NCI-H82 treated with DMSO at 0.1 percent for 48 hours (cell line): ENCODE data around the gene SLIRP.
"Not testable (repeated sequence)": the region's sequence is repeated elsewhere in the genome, so short reads cannot be mapped to it uniquely, and the experiment has no call there.

Experiments
- DNase-seq: peaks from one replicate; lab custom pipeline; 2025; ENCODE audit not compliant: unreplicated experiment; lab: John Stamatoyannopoulos, UW

SLIRP gene

GRCh38 chr14:77707724-77708408, at the start of gene SLIRP, which contains the start of gene ALKBH1:
Gene SLIRP, plus strand, starts transcription at chr14:77708103. Its CDS starts 9 bp downstream, at chr14:77708112.
Gene ALKBH1, minus strand, starts transcription at chr14:77708023. Its CDS starts 19 bp downstream, at chr14:77708004.
- DNase-seq: peak; percentile 41

- DNase-seq: no peak
These were observed 48.1 kb upstream of the SLIRP start for GRCh38 chr14:77659831-77660230.

- DNase-seq: no peak
These were observed 47.1 kb upstream of the SLIRP start for GRCh38 chr14:77660754-77661153.

- DNase-seq: not testable (repeated sequence)
These were observed 46.3 kb upstream of the SLIRP start for GRCh38 chr14:77661562-77661961.

GRCh38 chr14:77663293-77663692, 44.6 kb upstream of the SLIRP start:
- DNase-seq: no peak

DNA sequence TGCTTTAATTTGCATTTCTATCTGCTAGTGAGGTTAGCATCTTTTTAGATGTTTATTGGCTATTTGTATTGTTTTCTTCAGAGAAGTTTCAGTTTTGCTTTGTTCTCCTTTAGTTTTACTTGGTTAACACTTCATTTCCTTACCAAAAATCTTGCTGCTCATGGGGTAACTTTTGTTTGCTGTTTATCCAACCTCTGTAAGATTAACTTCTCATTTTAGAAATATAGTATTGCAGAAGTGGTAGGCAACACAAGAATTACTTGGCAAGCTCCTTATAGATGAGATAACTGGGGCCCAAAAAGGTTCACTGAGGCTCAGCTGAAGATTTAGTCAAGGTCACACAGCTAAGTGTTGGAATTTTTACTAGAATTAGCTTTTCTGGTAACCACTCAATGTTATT, 40.6 kb upstream of the SLIRP start:
- no peak for DNase-seq

DNA sequence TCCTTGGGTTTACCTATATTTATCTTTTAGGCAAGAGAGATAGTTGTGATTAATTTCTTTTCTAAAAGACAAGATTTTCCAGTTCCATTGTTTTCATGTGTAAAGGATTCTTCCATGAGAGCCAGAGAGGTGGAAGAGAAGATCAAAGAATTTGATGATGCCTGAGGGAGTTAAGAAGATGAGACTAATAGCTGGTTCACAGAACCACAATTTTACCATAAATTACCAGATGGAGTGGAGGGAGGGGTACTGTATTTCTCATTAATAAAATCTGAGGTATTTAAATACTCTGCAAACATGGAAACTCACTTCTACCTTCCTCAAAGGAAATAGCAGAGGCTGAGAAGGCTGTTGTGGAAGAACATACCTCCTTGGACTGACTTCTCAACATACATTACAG, 34.7 kb upstream of the SLIRP start:
- no peak for DNase-seq

DNA sequence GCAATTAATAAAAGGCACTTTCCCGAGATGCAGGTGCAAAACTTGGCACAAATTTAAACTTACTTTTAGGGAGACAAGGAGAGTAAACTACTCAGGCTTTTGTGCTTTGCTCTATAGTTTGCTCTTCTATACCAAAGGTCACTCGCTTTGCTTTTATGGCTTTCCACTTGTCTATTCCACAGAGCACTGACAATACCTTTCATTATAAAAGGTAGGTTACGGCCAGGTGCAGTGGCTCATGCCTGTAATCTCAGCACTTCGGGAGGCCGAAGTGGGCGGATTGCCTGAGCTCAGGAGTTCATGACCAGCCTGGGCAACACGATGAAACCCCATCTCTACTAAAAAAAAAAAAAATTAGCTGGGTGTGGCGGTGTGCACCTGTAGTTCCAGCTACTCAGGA, 33.0 kb upstream of the SLIRP start:
- no peak for DNase-seq

DNA sequence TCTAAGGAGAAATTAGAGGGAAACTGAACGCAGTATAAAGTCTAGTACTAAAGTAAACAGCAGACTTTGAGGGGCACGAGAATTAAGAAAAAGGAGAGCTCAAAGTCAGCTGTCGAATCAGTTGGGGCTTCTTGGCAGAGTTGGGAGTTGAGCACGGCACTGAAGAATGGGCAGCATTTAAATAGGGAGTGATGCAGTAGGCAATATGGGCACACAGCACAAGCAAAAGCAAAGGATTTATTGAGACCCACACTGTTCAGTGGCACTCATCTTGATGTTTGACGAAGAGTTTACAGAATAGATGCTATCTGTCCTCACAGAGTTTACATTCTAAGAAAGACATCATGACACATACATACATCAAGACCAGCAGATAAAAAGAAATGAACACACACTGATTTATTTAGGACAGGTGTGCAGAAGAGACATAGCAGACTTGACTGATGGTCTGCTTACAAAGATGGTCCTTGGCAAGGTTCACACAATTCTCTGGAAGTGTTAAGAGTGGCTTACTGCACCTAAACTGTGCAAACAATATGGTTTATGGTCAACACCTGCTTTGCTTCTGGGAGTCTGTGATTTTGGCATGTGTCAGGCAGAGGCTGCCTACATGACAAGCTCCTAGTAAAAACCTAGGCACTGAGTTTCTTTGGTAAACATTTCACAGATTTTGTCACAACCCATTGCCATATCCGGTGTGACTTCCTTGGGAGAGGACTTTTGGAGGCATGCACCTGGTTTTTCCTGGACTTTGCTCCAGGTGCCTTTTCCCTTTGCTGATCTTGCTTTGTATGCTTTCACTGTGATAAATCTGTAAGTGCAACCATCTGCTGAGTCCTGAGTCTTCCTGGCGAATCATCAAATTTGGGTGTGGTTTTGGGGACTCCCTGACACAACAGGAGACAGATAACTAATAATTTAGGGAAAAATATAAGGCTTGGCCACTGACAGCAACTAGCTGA, 26.4 kb upstream of the SLIRP start:
- no peak for DNase-seq

DNA sequence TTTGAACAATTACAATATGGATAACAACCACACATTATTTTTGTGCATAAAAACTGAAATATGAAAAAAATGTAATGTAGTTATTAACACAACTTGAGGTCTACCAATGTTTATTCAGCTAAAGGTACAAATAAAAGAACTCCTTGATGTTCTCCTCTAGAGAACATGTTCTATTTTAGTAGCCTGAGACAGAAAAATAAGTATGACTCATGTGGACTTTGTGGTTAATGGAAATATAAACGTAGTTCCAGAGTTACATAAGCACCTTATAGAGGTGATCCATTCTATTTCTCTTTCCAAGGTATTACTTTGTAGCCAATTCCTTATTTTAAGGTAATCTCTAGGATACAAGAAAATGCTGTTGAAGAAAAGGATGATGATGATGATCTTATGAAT, 25.7 kb upstream of the SLIRP start:
- DNase-seq: no peak

DNA sequence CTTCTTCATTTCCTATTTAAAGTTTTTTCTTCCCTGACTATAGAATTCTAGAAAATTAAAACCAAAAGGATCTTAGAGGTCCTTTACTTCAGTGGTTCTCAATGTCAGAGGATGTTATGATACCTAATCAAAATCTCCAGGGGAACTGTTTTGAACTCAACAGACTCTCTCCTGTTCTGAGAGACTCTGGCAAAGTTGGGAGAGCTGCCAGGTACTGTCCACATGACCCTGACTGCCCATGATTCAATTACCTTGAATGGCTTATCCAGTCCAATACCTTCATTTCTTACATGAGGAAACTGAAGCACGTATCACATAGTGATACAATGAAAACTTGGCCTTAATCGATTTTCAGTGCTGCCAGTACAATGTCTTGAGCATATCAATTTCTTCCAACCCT, 16.6 kb upstream of the SLIRP start:
- no peak for DNase-seq

DNA sequence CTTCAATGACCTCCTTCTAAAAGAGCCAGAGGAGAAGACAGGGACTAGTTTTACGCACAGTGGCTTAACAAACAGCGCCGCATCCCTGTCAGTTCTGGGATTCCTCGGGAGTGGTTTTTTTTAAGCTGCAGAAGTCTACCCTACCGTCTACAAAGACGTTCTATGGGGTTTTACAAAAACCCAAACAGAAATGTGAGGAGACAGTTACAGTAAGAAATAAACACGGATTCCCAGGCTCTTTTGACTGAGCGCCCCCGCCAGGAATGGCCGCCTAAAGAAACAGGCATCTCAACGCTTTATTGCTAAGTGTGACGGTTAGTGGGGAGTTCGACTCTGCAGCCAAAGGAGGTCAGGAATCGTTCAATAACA, 564 bp upstream of the SLIRP start:
- DNase-seq: no peak

GRCh38 chr14:77708749-77709148, 846 bp downstream of the SLIRP start:
- DNase-seq: no peak

- DNase-seq: no peak
These were observed 1.5 kb downstream of the SLIRP start for GRCh38 chr14:77709412-77709811.

- DNase-seq: no peak
These were observed 2.5 kb downstream of the SLIRP start for GRCh38 chr14:77710364-77710763.

DNA sequence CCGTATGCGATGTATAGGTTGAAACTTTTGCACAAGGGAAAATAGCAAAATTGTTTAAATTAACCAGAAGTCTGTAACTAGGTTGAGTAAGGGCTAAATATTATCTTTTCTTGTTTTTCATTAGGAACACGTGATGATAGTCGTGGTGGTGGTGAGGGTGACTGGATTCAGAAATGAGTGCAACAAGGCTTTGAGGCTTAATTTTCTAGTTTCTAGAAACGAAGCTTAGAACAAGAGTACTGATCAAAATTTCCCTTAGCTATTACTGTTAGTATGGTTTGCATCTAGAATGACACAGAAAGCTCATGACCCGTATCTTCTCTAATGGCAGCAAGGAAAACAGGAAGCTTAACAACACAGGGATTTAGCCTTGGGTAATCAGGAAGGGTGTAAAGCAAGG, 7.0 kb downstream of the SLIRP start:
- no peak for DNase-seq

DNA sequence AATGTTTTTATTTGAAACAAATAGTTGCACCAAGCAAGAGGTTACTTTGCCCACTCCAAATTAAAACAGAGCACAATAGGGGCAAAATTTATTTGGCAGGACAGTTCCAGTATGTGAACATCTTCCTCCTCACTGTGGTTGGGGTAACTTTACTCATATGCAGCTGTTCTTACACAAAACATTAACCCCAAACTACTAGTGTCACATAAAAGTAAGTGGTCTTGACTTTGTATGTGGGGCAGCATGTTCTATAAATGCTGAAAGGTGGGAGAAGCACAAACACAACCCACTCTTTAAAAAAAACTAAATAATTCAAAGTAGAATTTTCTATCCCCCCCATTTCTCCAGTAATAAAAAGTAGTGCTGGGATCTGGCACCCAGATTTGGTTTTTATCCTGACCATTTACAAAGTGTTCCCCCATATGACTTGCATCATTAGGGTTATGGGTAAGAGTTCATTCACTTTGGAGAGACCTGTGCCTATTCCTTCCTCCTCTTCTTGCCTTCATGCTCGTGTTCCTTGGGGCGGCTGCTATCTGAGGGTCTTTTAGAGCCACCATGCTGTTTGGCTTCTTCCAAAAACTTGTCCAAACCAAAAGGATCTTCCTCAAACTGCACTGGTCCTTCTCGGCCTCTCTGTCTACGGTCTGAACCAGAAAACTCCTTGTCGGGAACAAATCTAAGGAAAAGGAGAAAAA, 9.9 kb downstream of the SLIRP start:
- DNase-seq: no peak

DNA sequence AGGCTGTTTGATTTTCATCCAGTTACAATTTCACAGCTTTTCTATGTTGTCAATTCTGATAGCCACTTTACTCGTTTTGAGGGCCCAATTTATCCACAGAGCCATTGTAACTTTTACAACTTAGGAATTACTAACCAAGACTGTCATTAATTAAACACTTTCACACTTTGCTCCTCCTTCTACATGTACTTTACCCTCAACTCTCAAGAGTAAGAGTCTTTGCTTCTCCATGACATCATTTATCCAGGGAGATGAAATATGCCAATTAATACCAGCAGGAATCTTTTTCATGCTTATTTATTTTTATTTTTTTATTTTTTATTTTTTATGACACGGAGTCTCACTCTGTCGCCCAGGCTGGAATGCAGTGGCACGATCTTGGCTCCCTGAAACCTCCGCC, 13.5 kb downstream of the SLIRP start:
- no peak for DNase-seq

GRCh38 chr14:77722301-77722700, 14.4 kb downstream of the SLIRP start:
- DNase-seq: no peak

DNA sequence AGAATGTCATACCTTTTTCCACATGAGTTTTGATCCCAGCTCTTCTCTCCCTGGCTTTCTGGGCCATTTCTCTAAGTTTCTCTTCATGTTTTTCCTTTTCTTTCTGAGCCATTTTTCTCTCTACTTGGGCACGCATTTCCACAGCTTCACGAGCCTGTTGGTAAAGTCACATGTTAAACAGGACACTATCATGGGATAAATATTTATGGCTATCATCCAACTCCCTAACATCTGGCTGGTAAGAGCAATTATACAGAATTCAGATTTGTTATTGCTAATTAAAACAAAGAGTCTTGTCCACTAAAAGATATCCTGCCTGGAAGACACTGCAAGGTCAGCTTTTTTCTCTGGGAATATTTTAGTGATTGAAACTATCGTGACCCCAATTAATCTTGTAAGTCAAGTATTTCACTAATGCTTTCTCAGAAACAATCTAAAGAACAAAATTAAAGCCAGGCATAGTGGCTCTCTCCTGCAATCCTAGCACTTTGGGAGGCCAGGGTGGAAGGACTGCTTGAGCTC, 23.1 kb downstream of the SLIRP start:
- no peak for DNase-seq

DNA sequence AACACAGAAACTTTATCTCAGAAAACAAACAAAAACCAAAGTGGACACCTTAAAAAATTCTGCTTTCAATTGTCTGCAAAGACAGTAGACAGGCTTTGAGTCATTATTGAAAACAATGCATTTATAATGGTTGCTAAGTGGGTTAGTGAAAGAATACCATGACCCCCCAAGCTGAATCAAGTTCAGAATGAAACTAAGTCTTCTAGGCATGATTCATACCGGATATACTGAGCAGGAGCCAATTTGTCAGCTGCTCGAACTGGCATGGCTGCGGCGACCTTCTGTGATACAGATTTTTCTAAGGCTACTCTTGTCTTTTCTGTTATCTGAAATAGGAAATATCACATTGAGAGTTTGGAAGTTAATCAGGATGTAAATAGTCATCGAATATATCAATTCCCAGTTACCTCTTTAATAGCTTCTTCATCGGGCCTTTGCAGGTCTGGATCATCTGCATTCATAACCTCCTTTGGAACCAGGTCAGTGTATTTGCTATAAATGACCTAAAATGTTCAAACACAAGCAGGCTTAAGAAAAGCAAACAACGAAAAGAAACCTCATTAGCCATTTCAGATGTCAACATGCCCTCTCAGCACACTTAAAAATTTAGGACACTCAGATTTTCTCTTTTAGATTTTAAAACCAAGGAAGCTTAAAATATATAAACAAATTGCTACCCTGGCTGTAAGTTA, 30.8 kb downstream of the SLIRP start:
- DNase-seq: no peak
